Kasumi-1 (cell line): ENCODE results near the gene PFN3.
A peak's percentile ranks its signal among the peaks of the same experiment; 100 is the strongest.
"Not testable (repeated sequence)": the region's sequence is repeated elsewhere in the genome, so short reads cannot be mapped to it uniquely, and the experiment has no call there.

ENCODE experiments used
- DNase-seq, 2 experiments: peaks; one replicate each; lab custom pipeline; 2025; lab: John Stamatoyannopoulos, UW

PFN3 gene

GRCh38 chr5:177361418-177362291 is 38.8 kb downstream of the PFN3 start:
- DNase-seq = peak in 1 of 2 experiments; percentile 34

GRCh38 chr5:177360740-177361139 is 39.7 kb downstream of the PFN3 start:
- not testable (repeated sequence) for DNase-seq

GRCh38 chr5:177359860-177360259 is 40.6 kb downstream of the PFN3 start:
- no peak for DNase-seq

DNA sequence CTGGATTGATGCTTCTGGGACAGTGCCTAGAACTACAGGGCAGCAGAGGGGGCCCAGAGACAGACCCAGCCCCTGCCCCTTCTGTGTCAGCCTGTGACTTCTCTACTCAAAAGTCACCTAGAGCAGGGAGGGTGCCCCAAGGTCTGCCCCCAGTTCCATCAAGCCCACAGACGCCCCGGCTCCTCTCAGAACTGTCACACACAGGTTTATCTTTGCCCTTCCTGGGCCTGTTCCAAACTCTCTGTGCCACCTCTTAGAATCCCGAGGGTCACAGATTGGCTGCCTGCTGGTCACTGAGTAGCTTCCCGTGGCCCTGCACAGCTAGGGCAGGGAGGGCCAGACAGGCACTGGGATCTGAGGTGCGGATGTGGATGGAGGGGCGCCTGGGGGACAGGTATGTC is 41.0 kb downstream of the PFN3 start:
- no peak for DNase-seq

DNA sequence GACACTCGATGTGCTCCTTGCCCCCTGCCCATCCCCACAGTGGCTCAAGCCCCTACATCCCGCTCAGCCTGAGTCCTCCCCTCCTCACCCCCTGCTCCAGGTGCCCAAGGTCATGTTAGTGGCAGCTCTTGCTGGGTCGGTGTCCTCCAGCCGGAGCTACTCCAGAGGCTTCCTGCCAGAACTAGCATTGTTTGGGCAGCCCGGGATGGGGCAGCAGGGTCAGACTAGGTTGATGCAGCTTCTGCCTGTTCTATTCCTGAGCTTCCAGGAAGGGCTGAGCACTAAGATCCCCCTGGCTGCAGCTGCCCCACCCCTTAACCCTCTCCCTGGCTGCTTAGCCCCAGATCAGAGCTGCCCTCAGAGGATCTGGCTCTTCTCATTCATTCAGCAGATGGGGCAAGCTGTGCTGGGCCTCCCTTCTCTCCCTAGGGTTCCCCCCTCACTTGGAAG is 42.1 kb downstream of the PFN3 start:
- no peak for DNase-seq

DNA sequence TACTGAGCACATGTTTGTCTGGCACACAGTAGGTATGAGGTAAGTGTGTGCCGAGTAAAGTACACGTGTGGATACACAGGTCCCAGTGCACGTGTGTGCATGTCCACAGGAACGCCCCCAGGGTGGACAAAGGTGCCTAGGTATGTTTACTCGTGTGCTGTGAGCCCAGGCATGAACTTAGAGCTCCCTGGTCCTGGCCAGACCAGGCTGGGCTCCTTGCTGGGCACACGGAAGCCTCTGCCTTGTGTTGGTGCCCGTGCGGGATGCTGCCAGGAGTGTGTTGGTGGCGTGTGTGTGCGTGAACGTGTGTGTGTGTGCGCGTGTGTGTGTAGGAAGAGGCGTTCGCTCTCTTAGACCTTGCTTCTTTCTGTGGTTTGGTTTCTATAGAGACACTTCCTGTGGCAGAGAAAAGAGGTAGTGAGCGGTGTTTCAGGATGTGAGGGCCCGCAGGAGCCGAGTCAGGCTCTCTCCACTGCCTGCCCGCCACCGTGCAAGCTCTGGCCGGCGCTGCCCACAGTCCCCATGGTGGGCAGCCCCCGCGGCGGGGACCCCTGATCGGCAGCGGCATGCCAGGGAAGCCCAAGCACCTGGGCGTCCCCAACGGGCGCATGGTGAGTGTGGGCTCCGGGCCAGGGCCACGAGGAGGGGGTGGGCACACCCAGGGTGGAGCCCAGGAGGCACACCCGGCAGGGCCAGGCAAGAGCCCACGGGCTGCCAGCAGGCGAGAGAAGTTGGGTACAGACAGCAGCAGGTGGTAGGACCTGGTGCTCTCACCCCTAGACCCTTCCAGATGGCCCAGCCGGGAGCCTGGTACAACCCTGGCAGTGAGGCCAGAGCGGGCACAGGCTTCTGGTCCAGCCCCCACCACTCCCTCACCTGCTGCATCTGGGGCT is 42.8 kb downstream of the PFN3 start, which contains the start of gene RGS14:
Gene RGS14 (plus strand): TSS at position 466 of the 893 bp plus-strand sequence. CDS start 101 bp downstream, at position 567.
- DNase-seq = peak; percentile 96

GRCh38 chr5:177357146-177357458 is 43.4 kb downstream of the PFN3 start:
- DNase-seq = no peak

DNA sequence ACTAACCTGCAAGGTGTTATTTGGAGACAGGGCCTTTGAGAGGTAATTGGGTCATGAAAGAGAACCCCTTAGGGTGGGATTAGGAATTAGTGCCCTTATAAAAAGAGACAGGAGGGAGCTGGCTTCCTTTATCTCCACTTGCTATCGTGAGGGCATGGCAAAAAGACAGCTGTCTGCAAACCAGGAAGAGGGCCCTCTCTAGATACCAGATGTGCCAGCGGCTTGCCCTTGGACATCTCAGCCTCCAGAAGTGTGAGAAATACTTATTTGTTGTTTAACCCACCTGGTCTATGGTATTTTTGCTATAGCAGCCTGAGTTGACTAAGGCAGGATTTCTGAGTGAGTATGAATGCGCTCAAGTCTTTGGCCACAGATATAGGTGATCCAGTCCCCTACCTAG is 43.7 kb downstream of the PFN3 start:
- DNase-seq = peak in 1 of 2 experiments; percentile 28

DNA sequence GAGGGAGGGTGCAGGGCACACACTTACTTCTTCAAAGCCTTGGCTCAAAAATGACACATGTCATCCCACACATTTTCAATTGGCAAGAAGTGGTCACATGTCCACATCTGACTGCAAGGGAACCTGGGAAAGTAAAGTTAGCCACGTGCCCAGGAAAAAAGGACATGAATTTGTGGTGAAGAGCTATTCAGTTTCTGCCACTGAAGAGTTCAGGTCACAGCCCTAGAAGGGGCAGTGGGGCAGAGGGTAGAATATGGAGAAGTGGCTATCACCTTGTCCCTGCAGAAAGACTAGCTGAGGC is 44.6 kb downstream of the PFN3 start:
- no peak for DNase-seq

GRCh38 chr5:177355162-177355867 is 45.1 kb downstream of the PFN3 start:
- DNase-seq = no peak

DNA sequence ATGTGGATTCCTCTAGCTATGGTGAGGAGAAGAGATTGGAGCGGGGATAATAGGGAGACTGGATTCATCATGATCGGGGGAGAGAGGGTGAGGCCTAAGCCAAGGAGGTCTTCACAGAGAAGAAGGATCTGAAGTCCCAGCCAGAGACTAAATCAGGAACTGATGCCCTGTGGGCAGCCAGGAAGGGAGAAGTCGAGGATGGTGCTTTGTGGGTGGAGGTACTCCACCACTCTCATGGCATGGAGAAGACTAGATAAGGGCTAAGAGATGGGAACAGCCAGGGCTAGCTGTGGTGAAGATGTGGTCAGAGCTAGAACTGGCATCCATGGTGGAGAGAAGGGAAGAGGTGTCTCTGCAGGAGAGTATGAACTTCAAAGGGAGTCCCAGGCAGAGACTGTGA is 45.8 kb downstream of the PFN3 start:
- no peak for DNase-seq

DNA sequence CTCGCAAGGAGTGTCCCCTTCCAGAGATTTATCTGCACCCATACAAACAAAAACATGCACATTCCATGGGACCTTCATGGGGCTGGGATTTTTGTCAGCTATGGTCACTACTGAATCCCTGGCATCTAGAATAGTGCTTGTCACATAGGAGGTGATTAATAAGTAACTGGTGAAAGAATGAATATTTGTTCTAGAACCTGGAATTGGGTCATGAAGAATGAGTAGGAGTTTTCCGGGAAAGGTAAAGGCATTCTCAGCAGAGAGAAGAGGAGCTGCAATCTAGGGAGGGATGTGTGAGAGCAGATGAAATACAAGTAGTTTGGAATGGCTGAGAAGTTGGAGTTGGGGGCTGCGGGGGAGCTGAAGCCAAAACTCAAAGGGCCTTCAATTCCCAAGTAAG is 46.2 kb downstream of the PFN3 start:
- no peak for DNase-seq

DNA sequence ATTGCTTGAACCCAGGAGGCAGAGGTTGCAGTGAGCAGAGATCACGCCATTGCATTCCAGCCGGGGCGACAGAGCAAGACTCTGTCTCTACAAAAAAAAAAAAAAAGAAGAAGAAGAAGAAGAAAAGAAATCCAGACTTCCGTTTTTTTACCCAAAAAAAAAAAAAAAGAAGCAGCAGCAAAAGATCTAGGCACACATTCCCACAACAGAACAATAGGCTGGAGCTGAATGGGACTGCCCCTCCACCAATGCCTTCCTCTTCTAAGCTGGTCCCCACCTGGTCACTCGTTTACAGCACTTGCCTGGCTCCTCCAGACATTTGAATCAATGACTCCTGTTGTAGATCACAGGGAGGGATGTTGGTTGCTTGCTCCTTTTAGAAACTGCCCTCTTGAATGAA is 47.4 kb downstream of the PFN3 start:
- no peak for DNase-seq

DNA sequence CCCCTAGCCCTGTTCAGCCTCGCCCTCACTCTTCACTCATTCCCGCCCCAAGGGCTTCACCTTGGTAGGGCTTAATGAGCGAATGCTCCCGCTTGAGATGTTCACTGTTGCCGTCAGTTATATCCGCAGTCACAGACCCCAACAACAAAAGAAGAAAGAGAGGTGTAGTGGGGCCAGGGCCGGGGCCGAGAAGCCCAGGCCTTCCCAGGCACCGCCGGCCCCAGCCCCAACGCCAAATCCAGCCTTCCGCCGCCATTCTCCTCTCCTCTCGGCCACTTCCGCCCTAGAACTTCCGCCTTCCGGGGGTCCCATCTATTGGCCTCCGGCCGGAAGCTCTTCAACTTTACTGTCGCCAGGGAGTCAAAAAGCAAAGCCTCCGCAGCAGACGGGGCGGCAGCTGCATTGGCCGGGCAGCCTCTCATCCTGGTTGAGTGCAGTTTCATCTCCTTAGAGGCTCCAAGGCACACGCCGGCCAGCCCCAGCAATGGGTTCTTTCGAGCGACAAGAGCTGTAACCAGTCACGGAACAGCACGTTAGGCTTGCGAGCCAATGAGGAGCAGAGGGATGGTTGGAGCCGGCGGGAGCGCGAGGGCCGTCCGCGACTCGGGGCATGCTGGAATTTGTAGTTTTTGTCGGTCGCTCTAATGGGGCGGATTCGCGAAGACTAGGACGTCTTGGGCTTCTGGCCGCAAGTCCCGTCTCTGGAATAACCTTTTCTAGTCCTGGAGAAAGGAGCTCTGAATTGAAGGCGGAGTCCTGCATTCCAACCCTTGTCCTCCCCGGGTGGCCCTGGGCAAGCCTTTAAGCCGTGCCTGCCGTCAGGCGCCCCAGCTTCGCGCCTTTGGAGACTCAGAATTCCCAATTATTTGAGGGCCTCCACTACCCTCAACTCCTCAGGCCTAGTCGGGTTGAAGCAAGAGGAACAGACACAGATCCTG is 48.8 kb downstream of the PFN3 start, which contains the start of gene LMAN2:
Gene LMAN2 (minus strand): TSS at position 277 of the 938 bp plus-strand sequence. CDS start 21 bp downstream, at position 256.
- peak; percentile 96 for DNase-seq

GRCh38 chr5:177350776-177351391 is 49.6 kb downstream of the PFN3 start:
- no peak for DNase-seq
